Gastrocnemius medialis (tissue), 4 donors: ENCODE results near the gene SMYD5.
A peak's percentile ranks its signal among the peaks of the same experiment; 100 is the strongest.

ENCODE experiments used
- CTCF ChIP-seq, 5 experiments: fragments of 450-650 bp in 3 of 5; fragments of 200-600 bp in 2 of 5; sonication (generic) in 2 of 5; IDR thresholded peaks in 4 of 5; conservative IDR thresholded peaks in 1 of 5; 1 replicate in 4 of 5; 2 replicates in 1 of 5; pipeline ENCODE4 v1.5.1; 2016 to 2019; ENCODE audit warnings: antibody characterized with exemption in 5 of 5, mild to moderate bottlenecking in 3 of 5, moderate library complexity in 3 of 5
- POLR2A ChIP-seq, 2 donors: fragments of 450-650 bp; IDR thresholded peaks; one replicate each; pipeline ENCODE4 v1.6.1; 2017; ENCODE audit warnings: antibody characterized with exemption in 2 of 2, mild to moderate bottlenecking in 2 of 2, moderate library complexity in 2 of 2

DNA sequence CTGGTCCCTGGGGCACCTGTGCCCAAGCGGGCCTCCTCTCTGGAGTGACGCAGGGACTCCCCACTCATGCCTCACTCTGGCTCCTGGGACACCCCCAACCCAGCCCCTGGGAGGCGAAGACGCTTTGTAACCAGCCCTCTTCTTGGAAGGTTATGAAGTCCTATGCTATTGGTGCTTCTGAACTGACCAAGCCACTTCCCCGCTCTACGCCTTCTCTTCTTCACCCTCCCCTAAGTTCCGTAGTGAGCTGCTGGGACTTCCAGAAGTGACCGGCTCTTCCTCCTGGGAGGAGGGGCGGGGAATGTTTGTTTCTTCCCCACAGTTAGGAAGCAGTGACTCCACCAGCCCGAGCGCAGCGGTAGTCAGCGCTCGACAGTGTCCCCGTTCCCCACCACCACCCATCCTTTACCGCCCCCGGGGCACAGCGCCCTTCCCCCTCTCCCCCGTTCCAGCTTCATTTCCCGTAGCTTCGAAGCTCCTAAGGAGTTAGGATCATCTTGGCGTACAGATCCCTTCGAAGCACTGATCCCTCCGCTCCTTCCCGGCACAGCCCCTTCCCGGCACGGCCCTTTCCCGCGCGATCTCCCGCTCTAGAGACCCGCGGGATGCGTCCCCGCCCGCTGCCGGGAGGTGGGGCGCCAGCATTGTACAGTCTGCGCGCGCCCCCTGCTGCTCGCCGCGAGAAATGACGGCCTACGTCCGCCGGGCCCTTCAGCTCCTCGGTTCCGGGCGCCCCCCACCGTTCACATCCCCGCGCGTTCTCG, 37.0 kb upstream of the SMYD5 start:
- TF ChIP-seq CTCF (IDR thresholded peaks at IDR 0.05 in 4 of 5, conservative IDR thresholded peaks at IDR 0.05 in 1 of 5) (peak; percentile 93 to 99 (median 96)), POLR2A (IDR thresholded peaks at IDR 0.05) (peak; percentile 15 to 25)
